HepG2 (cell line): ENCODE results near the gene PACRGL. TPM values are rescaled to one million over a fixed set of nuclear protein-coding genes. Genes with fewer than 3 reads are reported as not detected.

Source experiments
- ATAC-seq: fragments of 200-7000 bp; cut with Tn5 transposase; 3 replicates; pipeline ENCODE4 v1.9.1; 2020; ENCODE audit warnings: mild to moderate bottlenecking, moderate library complexity
- BruUV-seq: library from RNA; stranded (reverse); fragments of 400-500 nt; replicated peaks from 2 replicates; lab custom pipeline; 2021; lab: Mats Ljungman, UMichigan
- CTCF ChIA-PET: fragments of 300-600 bp; formaldehyde crosslinking; extraction: SDS; loops from one replicate; lab custom pipeline; 2021; ENCODE audit warnings: low total read pairs, inconsistent platforms, low intra/inter-chr PET ratio; lab: Yijun Ruan, JAX
- POLR2A ChIA-PET: fragments of 350-600 bp; sonication (Branson Sonifier 250); formaldehyde crosslinking; loops from one replicate; lab custom pipeline; 2020; ENCODE audit warnings: antibody characterized with exemption, inconsistent platforms; lab: Yijun Ruan, JAX
- DNase-seq: peaks from one replicate; pipeline ENCODE4 v3.0.0-alpha.2; 2015; ENCODE audit warnings: low spot score
- FAIRE-seq: peaks from 3 replicates; lab custom pipeline; 2011; peaks lifted over from hg19 to GRCh38; lab: Jason Lieb, UNC
- H2AFZ ChIP-seq: one replicate; pipeline ENCODE4 v1.6.1; 2011; ENCODE audit warnings: low read length, inconsistent platforms
- H3K27ac ChIP-seq: fragments of 300-600 bp; 3 replicates; pipeline ENCODE4 v1.8.0; 2011; ENCODE audit warnings: mixed run types, mild to moderate bottlenecking, mixed read lengths, low read length, inconsistent platforms; ENCODE audit not compliant: insufficient read depth; ENCODE audit errors: extremely low read length
- H3K27me3 ChIP-seq, 2 experiments: fragments of 200-600 bp in 1 of 2; 2 replicates in 1 of 2; 3 replicates in 1 of 2; pipeline versions ENCODE4 v1.6.0 to v1.8.0; 2011; ENCODE audit warnings: low read length in 2 of 2, mild to moderate bottlenecking in 2 of 2, moderate library complexity in 2 of 2, inconsistent platforms in 1 of 2; ENCODE audit not compliant: insufficient read depth in 2 of 2, control insufficient read depth in 1 of 2
- H3K36me3 ChIP-seq, 2 experiments: fragments of 200-600 bp in 1 of 2; replicated peaks in 1 of 2; 2 replicates in 1 of 2; 3 replicates in 1 of 2; pipeline versions ENCODE4 v1.5.1 to v1.8.0; 2011; ENCODE audit warnings: low read length in 2 of 2, inconsistent platforms in 1 of 2; ENCODE audit not compliant: insufficient read depth in 2 of 2, control insufficient read depth in 1 of 2
- H3K4me1 ChIP-seq: 2 replicates; pipeline ENCODE4 v1.5.1; 2012; ENCODE audit warnings: low read length, inconsistent platforms; ENCODE audit not compliant: insufficient read depth
- H3K4me2 ChIP-seq: 2 replicates; pipeline ENCODE4 v1.6.0; 2011; ENCODE audit warnings: low read depth, low read length, inconsistent platforms
- H3K4me3 ChIP-seq, 3 experiments: fragments of 200-600 bp in 1 of 3; sonication (generic), shearing (Covaris generic) in 1 of 3; replicated peaks in 1 of 3; 2 replicates each; pipeline ENCODE4 v1.5.1; 2011 to 2016; ENCODE audit warnings: low read length in 3 of 3, inconsistent platforms in 2 of 3, low read depth in 2 of 3, mild to moderate bottlenecking in 2 of 3, control low read depth in 1 of 3, mixed read lengths in 1 of 3; ENCODE audit not compliant: insufficient read depth in 1 of 3
- H3K79me2 ChIP-seq: one replicate; pipeline ENCODE4 v1.6.1; 2011; ENCODE audit warnings: low read length, inconsistent platforms; ENCODE audit not compliant: insufficient read depth
- H3K9ac ChIP-seq: 2 replicates; pipeline ENCODE4 v1.6.0; 2011; ENCODE audit warnings: mild to moderate bottlenecking, low read depth, low read length, inconsistent platforms; ENCODE audit not compliant: insufficient read depth
- H3K9me3 ChIP-seq: 2 replicates; pipeline ENCODE4 v1.5.1; 2012; ENCODE audit warnings: mild to moderate bottlenecking, low read length
- H4K20me1 ChIP-seq: 2 replicates; pipeline ENCODE4 v1.6.0; 2011; ENCODE audit warnings: inconsistent platforms, mild to moderate bottlenecking, low read length, moderate library complexity; ENCODE audit not compliant: insufficient read depth
- CEBPB ChIP-seq: IDR thresholded peaks from 2 replicates; pipeline ENCODE4 v1.6.1; 2011; ENCODE audit warnings: low read depth, low read length, improper control_type of control experiment, borderline replicate concordance
- CEBPG ChIP-seq: IDR thresholded peaks from 2 replicates; pipeline ENCODE4 v1.6.1; 2016
- MAFF ChIP-seq: IDR thresholded peaks from 2 replicates; pipeline ENCODE4 v1.6.1; 2011; ENCODE audit warnings: low read depth, low read length, improper control_type of control experiment
- MAFK ChIP-seq, 2 experiments: IDR thresholded peaks in 1 of 2; conservative IDR thresholded peaks in 1 of 2; 2 replicates each; pipeline ENCODE4 v1.6.1; 2011; ENCODE audit warnings: improper control_type of control experiment in 2 of 2, low read length in 2 of 2
- ZNF749 ChIP-seq: sonication (generic); formaldehyde crosslinking; IDR thresholded peaks from 2 replicates; pipeline ENCODE4 v1.8.0; 2022; ENCODE audit warnings: mild to moderate bottlenecking, missing genetic modification reagents, moderate library complexity, borderline replicate concordance
- WGBS: methylation state at CpG from one replicate; pipeline ENCODE4 v1.1.6; 2017; ENCODE audit warnings: low lambda C conversion rate; 5-methylcytosine and 5-hydroxymethylcytosine counted together
- in situ Hi-C: cut with HindIII; loops from 2 replicates; pipeline ENCODE4 v1.10.0; 2017; ENCODE audit warnings: low pct_unique_long_range_greater_than_20kb; ENCODE audit not compliant: extremely low pct_ligation_motif_present
- intact Hi-C: fragments of 100-400 bp; cut with micrococcal nuclease; formaldehyde crosslinking; loops from one replicate; pipeline ENCODE4 v1.10.0; 2022; ENCODE audit not compliant: unreplicated experiment
- polyA plus RNA-seq, 8 experiments: library from polyadenylated mRNA; depleted of rRNA in 3 of 8; stranded (reverse) in 7 of 8; unstranded in 1 of 8; fragments of >200 nt; fragmentation: Illumina TruSeq in 4 of 8; extraction: Trizol in 4 of 8; gene quantifications; 2 replicates each; pipeline versions ENCODE4 v1.2.1 to v1.2.3, GENCODE V29; 2011 to 2016; ENCODE audit warnings: low read depth in 4 of 8, missing spikeins in 1 of 8, mixed read lengths in 1 of 8; ENCODE audit not compliant: insufficient read depth in 1 of 8
- total RNA-seq, 5 experiments: library from RNA; depleted of rRNA; stranded (reverse); fragments of >200 nt; fragmentation: Illumina TruSeq; extraction: Trizol; gene quantifications; 2 replicates each; pipeline ENCODE4 v1.2.3, GENCODE V29; 2016; ENCODE audit warnings: low read depth in 1 of 5
- TF ChIP-seq, protein P1 (sequence below): sonication (generic); formaldehyde crosslinking; IDR thresholded peaks from 2 replicates; pipeline ENCODE4 v1.8.1; 2023; ENCODE audit warnings: mild to moderate bottlenecking, missing genetic modification reagents
- TF ChIP-seq, protein P2 (sequence below), 2 experiments: fragments of 450-650 bp in 1 of 2; sonication (generic) in 1 of 2; formaldehyde crosslinking; IDR thresholded peaks; 2 replicates each; pipeline versions ENCODE4 v1.5.0 to v1.8.0; 2020 to 2022; ENCODE audit warnings: mild to moderate bottlenecking in 1 of 2, missing genetic modification reagents in 1 of 2
- TF ChIP-seq, protein P3 (sequence below): sonication (generic); formaldehyde crosslinking; IDR thresholded peaks from 2 replicates; pipeline ENCODE4 v1.4.0; 2020; ENCODE audit warnings: mild to moderate bottlenecking, missing genetic modification reagents
- TF ChIP-seq, protein P4 (sequence below): sonication (generic); formaldehyde crosslinking; conservative IDR thresholded peaks from 2 replicates; pipeline ENCODE4 v1.5.0; 2020; ENCODE audit warnings: missing genetic modification reagents
- TF ChIP-seq, protein P5 (sequence below): sonication (generic); formaldehyde crosslinking; IDR thresholded peaks from 2 replicates; pipeline ENCODE4 v1.4.0; 2020; ENCODE audit warnings: low read depth, missing genetic modification reagents

PACRGL gene
- total and polyA plus RNA-seq, 2 of the 13 experiments (the other 11 are each of a cell fraction or from before 2014, with no cell fraction given) = 5.8 to 15.1 TPM

DNA sequence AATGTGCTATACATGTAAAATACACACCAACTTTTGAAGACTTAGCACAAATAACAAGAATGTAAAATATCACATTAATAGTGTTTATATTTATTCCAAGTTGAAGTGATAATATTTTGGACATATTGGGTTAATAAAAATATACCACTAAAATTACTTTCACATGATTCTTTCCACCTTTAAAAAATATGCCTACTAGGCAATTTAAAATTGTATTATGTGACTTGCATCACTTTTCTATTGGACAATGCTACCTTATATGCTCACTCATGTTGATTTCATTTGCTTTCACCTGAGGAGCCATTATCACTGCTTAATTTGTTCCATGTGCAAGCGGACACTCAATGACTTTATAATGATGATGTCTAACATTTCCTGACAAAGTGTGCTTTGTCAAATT is 3.4 kb upstream of the PACRGL start (continued):
- TF ChIP-seq, protein P1, sequence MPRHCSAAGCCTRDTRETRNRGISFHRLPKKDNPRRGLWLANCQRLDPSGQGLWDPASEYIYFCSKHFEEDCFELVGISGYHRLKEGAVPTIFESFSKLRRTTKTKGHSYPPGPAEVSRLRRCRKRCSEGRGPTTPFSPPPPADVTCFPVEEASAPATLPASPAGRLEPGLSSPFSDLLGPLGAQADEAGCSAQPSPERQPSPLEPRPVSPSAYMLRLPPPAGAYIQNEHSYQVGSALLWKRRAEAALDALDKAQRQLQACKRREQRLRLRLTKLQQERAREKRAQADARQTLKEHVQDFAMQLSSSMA (CRISPR knock-in tag) = no peak
- peak; percentile 56 to 73; a peak in 3 of 4 replicates for TF ChIP-seq MAFK (conservative IDR thresholded peaks at IDR 0.05 in 1 of 2, IDR thresholded peaks at IDR 0.05 in 1 of 2; ENCODE audit: low read length in 2 of 2)
- peak; percentile 37; the same call in 1 of the 2 replicates for TF ChIP-seq MAFF

DNA sequence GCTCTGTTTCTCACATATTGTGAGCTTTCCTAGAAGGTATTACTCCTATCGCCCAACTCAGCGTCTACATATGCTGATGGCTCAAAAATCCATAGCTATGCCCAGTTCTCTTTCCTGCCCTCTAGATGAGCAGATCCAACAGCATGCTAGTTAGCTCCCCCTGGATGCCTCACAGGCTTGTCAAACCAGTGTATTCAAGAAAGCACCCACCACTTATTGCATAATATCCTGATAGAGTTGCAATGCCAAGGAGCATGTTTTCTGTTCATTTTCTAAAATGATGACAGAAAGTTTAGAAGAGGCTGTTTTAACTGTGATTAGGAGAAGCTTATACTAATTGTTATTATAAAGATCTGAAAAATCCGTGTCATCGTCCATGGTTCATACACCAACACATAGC is 1.9 kb upstream of the PACRGL start:
- Histone ChIP-seq H3K4me1 (peaks cover 21% of the 10 kb centered on the region), H3K27ac (no peak overlapping the region), H3K9ac (no peak overlapping the region), H3K79me2 (no peaks in the 10 kb centered on the region), H3K9me3 (no peaks in the 10 kb centered on the region), H4K20me1 (no peaks in the 10 kb centered on the region), H3K36me3 (no peaks in the 10 kb centered on the region), H2AFZ (no peak overlapping the region), H3K4me2 (no peak overlapping the region), H3K4me3 (no peak overlapping the region), H3K27me3 (no peaks in the 10 kb centered on the region)
- in situ Hi-C loops (loop anchor here (25.0 kb wide), 1 partner anchor 386 kb away; no protein-coding TSS in a partner anchor), intact Hi-C loops (no loop called here)
- no TSS peak for BruUV-seq
- CTCF ChIA-PET = no interaction called here
- 27% methylated on average over 4 of the region's 4 CpGs for WGBS
- FAIRE-seq (no peak), DNase-seq (no peak), ATAC-seq (no peak)
- POLR2A ChIA-PET = no interaction called here
- TF ChIP-seq CEBPG (CRISPR knock-in tag) (peak; percentile 61), CEBPB (peak; percentile 71), ZNF749 (no peak)
- TF ChIP-seq, protein P2, sequence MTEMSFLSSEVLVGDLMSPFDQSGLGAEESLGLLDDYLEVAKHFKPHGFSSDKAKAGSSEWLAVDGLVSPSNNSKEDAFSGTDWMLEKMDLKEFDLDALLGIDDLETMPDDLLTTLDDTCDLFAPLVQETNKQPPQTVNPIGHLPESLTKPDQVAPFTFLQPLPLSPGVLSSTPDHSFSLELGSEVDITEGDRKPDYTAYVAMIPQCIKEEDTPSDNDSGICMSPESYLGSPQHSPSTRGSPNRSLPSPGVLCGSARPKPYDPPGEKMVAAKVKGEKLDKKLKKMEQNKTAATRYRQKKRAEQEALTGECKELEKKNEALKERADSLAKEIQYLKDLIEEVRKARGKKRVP (CRISPR knock-in tag; IDR thresholded peaks at IDR 0.05) = peak in 1 of 2 experiments; percentile 63; a peak in 2 of 4 replicates
- TF ChIP-seq, protein P3, sequence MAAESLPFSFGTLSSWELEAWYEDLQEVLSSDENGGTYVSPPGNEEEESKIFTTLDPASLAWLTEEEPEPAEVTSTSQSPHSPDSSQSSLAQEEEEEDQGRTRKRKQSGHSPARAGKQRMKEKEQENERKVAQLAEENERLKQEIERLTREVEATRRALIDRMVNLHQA (CRISPR knock-in tag) = no peak
- TF ChIP-seq, protein P4, sequence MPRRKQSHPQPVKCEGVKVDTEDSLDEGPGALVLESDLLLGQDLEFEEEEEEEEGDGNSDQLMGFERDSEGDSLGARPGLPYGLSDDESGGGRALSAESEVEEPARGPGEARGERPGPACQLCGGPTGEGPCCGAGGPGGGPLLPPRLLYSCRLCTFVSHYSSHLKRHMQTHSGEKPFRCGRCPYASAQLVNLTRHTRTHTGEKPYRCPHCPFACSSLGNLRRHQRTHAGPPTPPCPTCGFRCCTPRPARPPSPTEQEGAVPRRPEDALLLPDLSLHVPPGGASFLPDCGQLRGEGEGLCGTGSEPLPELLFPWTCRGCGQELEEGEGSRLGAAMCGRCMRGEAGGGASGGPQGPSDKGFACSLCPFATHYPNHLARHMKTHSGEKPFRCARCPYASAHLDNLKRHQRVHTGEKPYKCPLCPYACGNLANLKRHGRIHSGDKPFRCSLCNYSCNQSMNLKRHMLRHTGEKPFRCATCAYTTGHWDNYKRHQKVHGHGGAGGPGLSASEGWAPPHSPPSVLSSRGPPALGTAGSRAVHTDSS (CRISPR knock-in tag) = no peak
- TF ChIP-seq, protein P5, sequence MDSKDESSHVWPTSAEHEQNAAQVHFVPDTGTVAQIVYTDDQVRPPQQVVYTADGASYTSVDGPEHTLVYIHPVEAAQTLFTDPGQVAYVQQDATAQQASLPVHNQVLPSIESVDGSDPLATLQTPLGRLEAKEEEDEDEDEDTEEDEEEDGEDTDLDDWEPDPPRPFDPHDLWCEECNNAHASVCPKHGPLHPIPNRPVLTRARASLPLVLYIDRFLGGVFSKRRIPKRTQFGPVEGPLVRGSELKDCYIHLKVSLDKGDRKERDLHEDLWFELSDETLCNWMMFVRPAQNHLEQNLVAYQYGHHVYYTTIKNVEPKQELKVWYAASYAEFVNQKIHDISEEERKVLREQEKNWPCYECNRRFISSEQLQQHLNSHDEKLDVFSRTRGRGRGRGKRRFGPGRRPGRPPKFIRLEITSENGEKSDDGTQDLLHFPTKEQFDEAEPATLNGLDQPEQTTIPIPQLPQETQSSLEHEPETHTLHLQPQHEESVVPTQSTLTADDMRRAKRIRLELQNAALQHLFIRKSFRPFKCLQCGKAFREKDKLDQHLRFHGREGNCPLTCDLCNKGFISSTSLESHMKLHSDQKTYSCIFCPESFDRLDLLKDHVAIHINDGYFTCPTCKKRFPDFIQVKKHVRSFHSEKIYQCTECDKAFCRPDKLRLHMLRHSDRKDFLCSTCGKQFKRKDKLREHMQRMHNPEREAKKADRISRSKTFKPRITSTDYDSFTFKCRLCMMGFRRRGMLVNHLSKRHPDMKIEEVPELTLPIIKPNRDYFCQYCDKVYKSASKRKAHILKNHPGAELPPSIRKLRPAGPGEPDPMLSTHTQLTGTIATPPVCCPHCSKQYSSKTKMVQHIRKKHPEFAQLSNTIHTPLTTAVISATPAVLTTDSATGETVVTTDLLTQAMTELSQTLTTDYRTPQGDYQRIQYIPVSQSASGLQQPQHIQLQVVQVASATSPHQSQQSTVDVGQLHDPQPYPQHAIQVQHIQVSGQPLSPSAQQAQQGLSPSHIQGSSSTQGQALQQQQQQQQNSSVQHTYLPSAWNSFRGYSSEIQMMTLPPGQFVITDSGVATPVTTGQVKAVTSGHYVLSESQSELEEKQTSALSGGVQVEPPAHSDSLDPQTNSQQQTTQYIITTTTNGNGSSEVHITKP (CRISPR knock-in tag) = no peak
